OCI-LY7 (cell line): ENCODE measurements around the gene CDKL5.

Experiments used
- CTCF ChIP-seq: fragments of 200-600 bp; sonication (generic); conservative IDR thresholded peaks from 2 replicates; pipeline ENCODE4 v1.5.1; 2014; ENCODE audit warnings: mild to moderate bottlenecking, antibody characterized with exemption, low read length, moderate library complexity, mixed read lengths
- EZH2phosphoT487 ChIP-seq: fragments of 200-600 bp; sonication (generic); IDR thresholded peaks from 2 replicates; pipeline ENCODE4 v1.6.1; 2018; ENCODE audit warnings: low read depth, borderline replicate concordance, mild to moderate bottlenecking, mixed run types, antibody characterized with exemption, low read length, moderate library complexity, mixed read lengths

DNA sequence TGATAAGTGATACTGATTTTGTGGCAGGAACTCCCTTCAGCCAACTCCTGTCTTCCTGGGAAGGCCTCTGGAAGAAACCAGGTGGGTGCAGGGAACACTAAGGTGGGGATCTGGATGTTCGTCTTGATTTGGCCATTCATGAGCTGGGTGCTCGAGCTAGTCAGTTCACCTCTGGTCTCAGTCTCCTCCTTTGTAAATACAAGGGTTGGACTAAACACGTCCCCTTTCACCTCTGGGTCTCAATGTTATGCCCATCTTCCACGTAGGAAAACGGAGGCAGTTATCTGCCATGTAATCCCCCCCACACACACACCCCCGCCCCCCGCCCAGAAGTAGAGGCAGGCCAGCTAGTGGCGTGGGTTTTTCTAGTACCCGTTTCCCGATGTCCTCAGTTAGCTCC is 250.6 kb downstream of the CDKL5 start:
- TF ChIP-seq CTCF (no peak), EZH2phosphoT487 (no peak)
